Cardiac muscle cell (in vitro differentiated cells and primary cell): Measurements from ENCODE around the gene PNLIPRP1. TPM values are rescaled to one million over a fixed set of nuclear protein-coding genes. Genes with fewer than 3 reads are reported as not detected.

Experiments
- DNase-seq, 2 donors: peaks; one replicate each; pipeline versions ENCODE4 v3.0.0 to v3.0.0-alpha.2; 2010 to 2017; ENCODE audit warnings: low read depth in 1 of 2, low spot score in 1 of 2
- H3K27ac ChIP-seq: fragments of 200-600 bp; sonication (generic); 2 replicates; pipeline ENCODE4 v1.5.1; 2016
- H3K27me3 ChIP-seq: fragments of 200-600 bp; sonication (generic); 2 replicates; pipeline ENCODE4 v1.6.0; 2016; ENCODE audit warnings: control low read depth
- H3K36me3 ChIP-seq: fragments of 200-600 bp; sonication (generic); 2 replicates; pipeline ENCODE4 v1.5.1; 2016; ENCODE audit warnings: control low read depth
- H3K4me1 ChIP-seq: fragments of 200-600 bp; sonication (generic); 2 replicates; pipeline ENCODE4 v1.8.1; 2017; ENCODE audit warnings: low read depth, mild to moderate bottlenecking, mixed run types
- H3K4me3 ChIP-seq: fragments of 200-600 bp; sonication (generic); 2 replicates; pipeline ENCODE4 v1.5.1; 2016; ENCODE audit warnings: mild to moderate bottlenecking
- H3K9me3 ChIP-seq: fragments of 200-600 bp; sonication (generic); 2 replicates; pipeline ENCODE4 v1.5.1; 2017; ENCODE audit warnings: low read depth, mild to moderate bottlenecking, control low read depth
- polyA plus RNA-seq: library from polyadenylated mRNA; unstranded; fragments of >200 nt; fragmentation: Nextera tagmentation; extraction: Ambion mirVana; gene quantifications from 2 replicates; pipeline ENCODE4 v1.2.1, GENCODE V29; 2016
- total RNA-seq: library from RNA; depleted of rRNA; stranded (reverse); fragments of >200 nt; gene quantifications from 2 replicates; pipeline ENCODE4 v1.2.3, GENCODE V29; 2016
- TF ChIP-seq, protein P1 (sequence below): IDR thresholded peaks from 2 replicates; pipeline ENCODE4 v1.5.1; 2012; ENCODE audit warnings: low read depth, mild to moderate bottlenecking, low read length

PNLIPRP1 gene
- total RNA-seq (not detected in 2 replicates), polyA plus RNA-seq (not detected in 2 replicates)

GRCh38 chr10:116590590-116591444 lies at the start of gene PNLIPRP1:
Gene PNLIPRP1, plus strand, starts transcription at chr10:116590959. Its CDS starts 171 bp downstream, at chr10:116591130.
- H3K27ac ChIP-seq = no peak within 1 kb of the TSS
- H3K27me3 ChIP-seq = no peaks in the 10 kb centered on the region
- no peaks in the 10 kb centered on the region for H3K36me3 ChIP-seq
- no peaks in the 10 kb centered on the region for H3K9me3 ChIP-seq
- TF ChIP-seq, protein P1, sequence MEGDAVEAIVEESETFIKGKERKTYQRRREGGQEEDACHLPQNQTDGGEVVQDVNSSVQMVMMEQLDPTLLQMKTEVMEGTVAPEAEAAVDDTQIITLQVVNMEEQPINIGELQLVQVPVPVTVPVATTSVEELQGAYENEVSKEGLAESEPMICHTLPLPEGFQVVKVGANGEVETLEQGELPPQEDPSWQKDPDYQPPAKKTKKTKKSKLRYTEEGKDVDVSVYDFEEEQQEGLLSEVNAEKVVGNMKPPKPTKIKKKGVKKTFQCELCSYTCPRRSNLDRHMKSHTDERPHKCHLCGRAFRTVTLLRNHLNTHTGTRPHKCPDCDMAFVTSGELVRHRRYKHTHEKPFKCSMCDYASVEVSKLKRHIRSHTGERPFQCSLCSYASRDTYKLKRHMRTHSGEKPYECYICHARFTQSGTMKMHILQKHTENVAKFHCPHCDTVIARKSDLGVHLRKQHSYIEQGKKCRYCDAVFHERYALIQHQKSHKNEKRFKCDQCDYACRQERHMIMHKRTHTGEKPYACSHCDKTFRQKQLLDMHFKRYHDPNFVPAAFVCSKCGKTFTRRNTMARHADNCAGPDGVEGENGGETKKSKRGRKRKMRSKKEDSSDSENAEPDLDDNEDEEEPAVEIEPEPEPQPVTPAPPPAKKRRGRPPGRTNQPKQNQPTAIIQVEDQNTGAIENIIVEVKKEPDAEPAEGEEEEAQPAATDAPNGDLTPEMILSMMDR = no peak
- H3K4me1 ChIP-seq = no peaks in the 10 kb centered on the region
- H3K4me3 ChIP-seq = no peak within 1 kb of the TSS
- no peak for DNase-seq

DNA sequence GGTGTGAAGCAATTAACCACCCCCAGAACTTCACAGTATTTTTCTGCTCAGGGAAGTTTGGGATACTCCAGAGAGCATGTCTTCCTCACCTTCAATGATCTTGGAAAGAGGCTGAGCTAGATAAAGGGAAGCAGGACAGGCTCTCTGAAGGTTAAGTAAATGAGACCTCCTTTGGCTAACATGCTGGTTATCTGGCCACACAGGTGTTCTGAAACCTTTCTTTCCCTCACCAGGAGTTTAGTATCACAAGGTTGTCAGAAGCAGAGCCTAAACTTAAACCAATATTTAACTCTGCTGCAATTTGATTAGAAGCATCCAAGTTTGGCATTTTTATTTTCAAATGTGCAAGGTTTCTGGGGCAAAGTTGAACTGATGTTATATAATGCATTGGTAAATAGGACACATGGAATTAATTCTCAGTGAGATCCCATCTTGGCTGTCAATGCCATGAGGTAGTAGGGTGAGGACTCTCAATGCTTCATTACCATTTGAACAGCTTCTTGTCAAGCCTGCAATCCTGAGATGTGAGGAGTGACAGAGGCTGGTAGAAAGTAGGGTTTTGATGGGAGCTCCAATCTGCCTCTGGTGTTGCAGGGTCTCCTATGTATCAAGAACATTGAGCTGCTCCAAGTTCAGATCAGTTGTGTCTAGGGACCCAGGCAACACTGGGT lies 48.6 kb upstream of the PNLIPRP1 start:
- H3K9me3 ChIP-seq = no peaks in the 10 kb centered on the region
- H3K4me3 ChIP-seq = no peak overlapping the region
- H3K36me3 ChIP-seq = no peaks in the 10 kb centered on the region
- TF ChIP-seq, protein P1 = no peak
- no peaks in the 10 kb centered on the region for H3K27me3 ChIP-seq
- DNase-seq = no peak
- H3K27ac ChIP-seq = no peak overlapping the region
- H3K4me1 ChIP-seq = no peaks in the 10 kb centered on the region

- no peaks in the 10 kb centered on the region for H3K36me3 ChIP-seq
- TF ChIP-seq, protein P1 = no peak
These were observed 45.6 kb upstream of the PNLIPRP1 start for GRCh38 chr10:116545122-116545521.

DNA sequence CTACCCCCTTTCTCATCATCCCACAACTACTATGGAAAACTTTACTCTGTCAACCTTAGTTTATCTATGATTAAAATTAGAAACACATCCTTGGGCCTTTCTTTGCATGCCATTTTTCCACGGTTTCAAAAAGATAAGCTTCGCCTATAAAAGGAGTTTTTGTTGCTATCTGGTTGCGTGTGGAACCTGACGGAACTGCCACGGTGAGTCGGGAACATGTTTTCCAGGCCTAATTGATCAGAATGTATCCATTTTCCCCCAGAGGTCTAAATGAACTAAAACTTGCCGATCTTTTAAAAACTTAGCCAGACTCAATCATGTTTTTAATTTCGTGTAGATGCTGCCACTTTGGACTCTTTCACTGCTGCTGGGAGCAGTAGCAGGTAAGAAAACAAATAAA lies 45.0 kb upstream of the PNLIPRP1 start, which contains the start of gene PNLIP:
Gene PNLIP, plus strand, starts transcription at position 176 of the 400 bp plus-strand sequence. Its CDS starts 162 bp downstream, at position 338.
- no peak for DNase-seq
- Histone ChIP-seq H3K27me3 (no peaks in the 10 kb centered on the region), H3K9me3 (no peaks in the 10 kb centered on the region), H3K27ac (no peak within 1 kb of the TSS), H3K4me3 (no peak within 1 kb of the TSS), H3K36me3 (no peaks in the 10 kb centered on the region), H3K4me1 (no peaks in the 10 kb centered on the region)
- TF ChIP-seq, protein P1 = no peak

More at GRCh38 chr10:116545122-116545521, 45.6 kb upstream of the PNLIPRP1 start:
- DNase-seq = no peak
- Histone ChIP-seq H3K27me3 (no peaks in the 10 kb centered on the region), H3K4me3 (no peak overlapping the region), H3K4me1 (no peaks in the 10 kb centered on the region), H3K27ac (no peak overlapping the region), H3K9me3 (no peaks in the 10 kb centered on the region)

- TF ChIP-seq, protein P1 = no peak
- no peak for DNase-seq
- no peak overlapping the region for H3K27ac ChIP-seq
These were observed 42.5 kb upstream of the PNLIPRP1 start for GRCh38 chr10:116548301-116548700.

More at GRCh38 chr10:116548301-116548700, 42.5 kb upstream of the PNLIPRP1 start:
- Histone ChIP-seq H3K36me3 (no peaks in the 10 kb centered on the region), H3K4me1 (no peaks in the 10 kb centered on the region), H3K4me3 (no peak overlapping the region), H3K9me3 (no peaks in the 10 kb centered on the region), H3K27me3 (no peaks in the 10 kb centered on the region)
